Measurements from ENCODE around the gene CDCA4. TPM values are rescaled to one million over a fixed set of nuclear protein-coding genes. Genes with fewer than 3 reads are reported as not detected.

CDCA4 gene
- polyA plus RNA-seq, 1 of the 3 experiments (the other 2 are of a cell fraction), result 26.8 TPM

- Histone ChIP-seq H3K9me3 (no peaks in the 10 kb centered on the region), H3K79me2 (ENCODE audit: insufficient read depth) (0 out of 2 replicates have a peak, but pooled peaks cover 10% of the 10 kb centered on the region), H3K9ac (peak within 1 kb of the TSS; percentile 85), H3K9me2 (no peaks in the 10 kb centered on the region), H3K4me2 (peak within 1 kb of the TSS; percentile 100), H3K4me1 (ENCODE audit: control insufficient read depth in 1 of 2, insufficient read depth in 2 of 2, low read depth in 1 of 2, low read length in 1 of 2) (peaks cover 0 to 49% of the 10 kb centered on the region in 2 experiments; a peak in 1 of 4 replicates), H2AFZ (ENCODE audit: low read depth) (no peak within 1 kb of the TSS), H3K4me3 (ENCODE audit: low read depth in 2 of 2, low read length in 1 of 2) (peak within 1 kb of the TSS; percentile 66 to 87), H3F3A (replicated peaks; ENCODE audit: insufficient read depth) (peaks cover 4% of the 10 kb centered on the region), H4K20me1 (ENCODE audit: insufficient read depth) (no peaks in the 10 kb centered on the region), H3K27me3 (ENCODE audit: insufficient read depth) (no peaks in the 10 kb centered on the region), H3K27ac (ENCODE audit: low read depth in 2 of 2, low read length in 1 of 2) (peak within 1 kb of the TSS; percentile 51 to 62; a peak in 3 of 4 replicates), H3K36me3 (replicated peaks in 1 of 2; ENCODE audit: control insufficient read depth in 1 of 2, insufficient read depth in 2 of 2, low read length in 1 of 2) (peaks cover 0 to 8% of the 10 kb centered on the region in 2 experiments)
- POLR2A ChIA-PET, result interaction anchor here (0.6 to 1.8 kb wide), 7 partner anchors 8 to 448 kb away, joined by 3 to 6 read pairs (median 4); no protein-coding TSS in a partner anchor
- peak; percentile 99 for DNase-seq
- 0% methylated on average over 5 of the region's 77 CpGs for WGBS (ENCODE audit: low lambda C conversion rate)
- CTCF ChIA-PET, result interaction anchor here (0.7 to 5.8 kb wide), 5 partner anchors 10 to 504 kb away, joined by 3 to 37 read pairs (median 3); no protein-coding TSS in a partner anchor
- TF ChIP-seq MAX (IDR thresholded peaks at IDR 0.05; ENCODE audit: low read depth) (no peak), NRF1 (IDR thresholded peaks at IDR 0.05; ENCODE audit: low read depth, low read length) (0 out of 2 replicates have a peak, but pooled peaks have one; percentile 30), PBX3 (IDR thresholded peaks at IDR 0.05) (no peak), MEF2A (IDR thresholded peaks at IDR 0.05; ENCODE audit: borderline replicate concordance, low read depth) (no peak), USF1 (IDR thresholded peaks at IDR 0.05; ENCODE audit: borderline replicate concordance, low read depth) (no peak), ZBTB33 (IDR thresholded peaks at IDR 0.05; ENCODE audit: borderline replicate concordance, low read depth) (no peak), MXI1 (IDR thresholded peaks at IDR 0.05; ENCODE audit: low read depth, low read length) (peak; percentile 76; the same call in 1 of the 2 replicates), RFX5 (IDR thresholded peaks at IDR 0.05; ENCODE audit: low read length) (no peak), TCF12 (IDR thresholded peaks at IDR 0.05) (no peak), RCOR1 (IDR thresholded peaks at IDR 0.05; ENCODE audit: low read length) (no peak), SMC3 (IDR thresholded peaks at IDR 0.05; ENCODE audit: low read depth, low read length) (no peak), USF2 (IDR thresholded peaks at IDR 0.05; ENCODE audit: borderline replicate concordance, low read depth, low read length) (no peak), GABPA (IDR thresholded peaks at IDR 0.05; ENCODE audit: low read depth) (peak; percentile 70), POLR2AphosphoS5 (IDR thresholded peaks at IDR 0.05; ENCODE audit: low read depth, low read length) (peak; percentile 11; the same call in 1 of the 2 replicates), IRF3 (IDR thresholded peaks at IDR 0.05; ENCODE audit: low read depth, low read length) (no peak), TAF1 (IDR thresholded peaks at IDR 0.05; ENCODE audit: borderline replicate concordance, low read depth, low read length) (no peak), RXRA (IDR thresholded peaks at IDR 0.05; ENCODE audit: borderline replicate concordance, low read depth) (no peak), YY1 (IDR thresholded peaks at IDR 0.05; ENCODE audit: low read depth) (no peak), FOXJ3 (CRISPR knock-in tag; IDR thresholded peaks at IDR 0.05) (no peak), REST (IDR thresholded peaks at IDR 0.05; ENCODE audit: low read depth, low read length) (no peak), FOXM1 (IDR thresholded peaks at IDR 0.05; ENCODE audit: low read depth) (no peak), RAD21 (IDR thresholded peaks at IDR 0.05; ENCODE audit: low read length) (no peak), ELF1 (IDR thresholded peaks at IDR 0.05) (no peak)
These were observed 35.0 kb downstream of the CDCA4 start, which contains the start of gene CLBA1 for GRCh38 chr14:104985675-104986486. TSS of gene CLBA1 (plus strand) at chr14:104985788. CDS start at chr14:104986432, 644 bp downstream.
